HG03108 (cell line): ENCODE measurements around the gene RGS19.

Source experiments
- ATAC-seq: cut with Tn5 transposase; IDR thresholded peaks from one replicate; pipeline ENCODE4 v1.9.1; 2021; ENCODE audit warnings: moderate library complexity; ENCODE audit not compliant: unreplicated experiment

The RGS19 gene

GRCh38 chr20:64077876-64078551, 1.3 kb downstream of the RGS19 start:
- ATAC-seq: peak; percentile 29

DNA sequence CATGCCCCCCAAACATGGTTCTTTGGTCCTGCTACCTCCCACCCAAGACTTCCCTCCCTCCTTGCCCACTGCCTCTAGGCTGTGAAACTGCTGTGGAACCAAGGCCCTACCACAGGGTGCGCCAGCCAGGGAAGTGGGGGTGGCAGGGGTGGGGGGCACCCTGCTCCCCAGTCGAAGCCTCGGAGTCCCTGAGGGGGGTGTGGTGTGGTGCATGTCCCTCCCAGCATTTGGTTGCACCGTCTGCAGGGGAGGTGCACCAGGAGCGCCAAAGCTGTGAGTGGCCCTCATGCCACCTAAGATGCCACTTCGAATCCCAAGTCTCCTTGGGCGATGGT, 1.8 kb downstream of the RGS19 start:
- no peak for ATAC-seq

GRCh38 chr20:64077094-64077493, 2.2 kb downstream of the RGS19 start:
- ATAC-seq: no peak

- no peak for ATAC-seq
Measured at GRCh38 chr20:64076061-64076997, 3.0 kb downstream of the RGS19 start.

- no peak for ATAC-seq
Measured at GRCh38 chr20:64075556-64075955, 3.8 kb downstream of the RGS19 start.

DNA sequence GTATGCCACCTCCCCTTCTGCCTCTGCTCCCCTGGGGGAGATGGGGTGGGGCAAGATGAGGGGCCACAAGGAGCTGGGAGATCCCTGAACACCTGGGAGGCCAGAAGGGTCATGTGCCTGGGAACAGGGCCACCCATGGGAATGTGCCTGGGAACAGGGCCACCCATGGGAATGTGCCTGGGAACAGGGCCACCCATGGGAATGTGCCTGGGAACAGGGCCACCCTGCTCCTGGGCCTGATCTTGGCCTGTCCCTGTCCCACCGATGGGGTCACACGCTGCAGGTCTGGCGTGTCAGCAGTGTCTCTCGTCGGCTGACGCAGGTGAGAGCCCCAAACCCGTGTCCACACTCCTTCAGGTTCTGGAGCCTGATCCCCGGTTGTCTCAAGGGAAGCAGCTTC, 4.4 kb downstream of the RGS19 start:
- no peak for ATAC-seq

DNA sequence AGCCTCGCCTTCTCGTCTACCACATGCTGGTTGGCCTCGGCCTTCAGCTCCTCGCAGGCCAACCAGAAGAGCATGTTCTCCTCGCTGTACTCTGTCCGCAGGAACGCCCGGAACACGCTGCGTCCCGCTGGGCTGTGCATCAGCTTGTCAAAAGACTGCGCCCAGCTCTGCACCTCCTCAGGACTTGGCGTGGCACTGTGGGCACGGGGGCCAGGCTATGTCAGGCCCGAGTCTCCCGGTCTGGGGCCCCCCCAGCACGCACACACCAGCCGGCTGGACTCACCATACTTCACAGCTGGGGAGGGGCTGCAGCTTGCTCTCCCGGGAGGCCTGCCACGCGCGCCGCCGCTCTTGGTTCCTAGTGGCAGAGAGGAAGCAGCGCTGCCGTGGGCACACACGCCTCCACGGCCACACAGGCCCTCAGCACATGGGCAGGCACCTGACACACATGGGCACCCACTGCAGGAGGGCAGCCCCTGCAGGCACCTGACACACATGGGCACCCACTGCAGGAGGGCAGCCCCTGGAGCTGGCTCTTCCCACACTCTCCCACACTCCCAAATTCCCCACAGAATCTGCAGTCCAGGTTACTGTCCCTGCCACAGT, 5.0 kb downstream of the RGS19 start:
- ATAC-seq: no peak

DNA sequence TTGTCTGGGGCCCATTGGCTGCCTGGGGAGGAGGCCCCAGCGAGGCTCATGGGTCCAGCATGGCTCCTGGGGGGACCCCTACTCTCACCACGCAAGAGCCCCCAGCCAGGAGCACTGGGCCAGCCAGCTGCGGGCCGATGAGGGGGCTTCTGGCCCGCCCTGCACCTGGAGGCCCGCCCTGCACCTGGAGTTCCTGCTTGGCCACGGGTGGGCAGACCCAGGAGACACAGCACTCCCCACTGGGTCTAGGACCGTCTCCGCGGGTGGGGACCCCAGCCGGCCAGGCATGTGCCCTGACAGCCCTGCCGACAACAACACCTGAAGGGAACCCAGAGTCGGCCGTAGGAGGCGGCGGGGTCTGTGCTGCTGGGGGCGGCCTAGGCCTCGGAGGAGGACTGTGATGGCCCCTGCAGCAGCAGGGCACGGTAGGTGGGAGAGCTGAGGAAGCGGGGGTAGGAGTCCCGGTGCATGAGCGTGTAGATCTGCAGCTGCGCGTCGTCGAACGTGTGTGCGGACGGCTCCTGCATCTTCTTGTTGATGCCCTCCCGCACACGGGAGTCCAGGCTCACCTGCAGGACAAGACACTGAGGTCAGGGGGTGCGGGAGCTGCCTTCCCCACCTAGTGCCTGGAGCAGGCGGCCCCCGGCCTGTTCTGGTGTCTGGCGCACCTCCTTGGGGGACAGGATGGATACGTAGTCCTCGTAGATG, 5.7 kb downstream of the RGS19 start:
- no peak for ATAC-seq

DNA sequence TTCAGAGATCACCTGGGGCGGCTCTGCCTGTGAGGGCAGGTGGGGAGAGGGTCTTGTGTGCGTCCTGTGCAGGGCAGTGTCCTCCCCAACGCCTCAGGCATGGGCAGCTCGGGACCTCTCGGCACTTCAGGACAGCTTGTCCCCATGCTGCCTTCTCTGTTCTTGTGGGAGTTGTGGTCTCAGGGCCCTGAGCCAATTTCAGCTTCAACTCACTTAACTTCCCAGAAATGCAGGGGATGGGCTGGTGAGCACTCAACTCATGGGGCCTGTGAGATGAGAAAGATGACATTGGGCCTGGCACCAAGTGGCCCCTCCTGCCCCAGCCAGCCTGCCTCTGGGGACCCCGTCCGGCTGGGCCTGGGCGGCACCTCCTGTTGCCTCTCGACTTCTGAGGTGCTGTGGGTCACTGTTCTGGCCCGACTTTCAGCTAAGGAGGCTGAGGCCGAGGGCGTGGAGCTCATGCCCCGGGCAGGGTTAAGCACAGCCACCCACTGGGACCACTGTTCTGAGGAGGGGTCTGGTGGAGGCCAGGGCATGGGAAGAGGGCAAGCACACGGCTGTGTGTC, 6.7 kb downstream of the RGS19 start:
- ATAC-seq: no peak

DNA sequence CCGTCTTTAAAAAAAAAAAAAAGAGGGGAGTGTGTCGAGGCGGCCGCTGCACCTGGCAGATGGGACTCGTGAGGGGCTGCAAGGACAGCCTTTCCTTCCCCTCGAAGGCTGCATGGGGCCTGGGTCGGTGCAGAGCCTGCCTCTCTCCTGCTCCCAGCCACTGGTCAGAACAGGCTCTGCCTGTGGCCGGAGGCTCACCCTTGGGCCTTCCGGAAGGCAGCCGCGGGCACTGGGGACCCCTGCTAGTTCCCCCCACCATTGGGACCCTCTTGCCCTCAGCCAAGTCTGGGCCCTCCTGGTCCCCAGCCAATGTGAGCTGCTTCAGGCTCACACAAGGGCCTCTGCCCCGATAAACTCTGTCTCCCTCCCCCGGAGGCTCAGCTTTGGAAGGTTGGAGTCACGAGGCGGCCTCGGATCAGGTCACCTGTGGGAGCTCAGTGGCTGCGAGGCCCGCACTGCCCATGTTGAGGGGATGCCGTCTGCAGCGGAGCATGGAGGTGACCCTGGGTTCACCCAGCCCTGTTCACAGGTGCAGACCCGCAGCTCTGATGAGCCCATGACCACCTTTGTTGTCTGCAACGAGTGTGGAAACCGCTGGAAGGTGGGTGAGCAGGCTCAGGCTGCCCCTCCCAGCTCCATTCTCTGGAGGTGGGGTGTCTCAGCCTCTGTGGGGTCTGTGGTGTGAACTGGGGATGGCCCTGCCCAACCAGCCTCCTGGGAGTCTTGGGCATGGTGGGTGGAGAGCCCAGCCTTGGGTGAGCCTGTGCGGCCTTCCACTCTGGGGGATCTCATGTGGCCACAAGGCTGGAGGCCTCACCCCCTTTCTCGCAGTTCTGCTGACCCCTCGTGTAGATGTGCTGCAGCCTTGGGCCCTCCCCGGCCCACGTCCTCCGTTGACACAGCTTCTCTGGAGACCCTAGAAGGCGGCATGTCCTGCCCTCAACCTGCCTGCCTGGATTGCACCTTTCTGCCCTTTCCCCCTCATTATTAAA, 7.7 kb downstream of the RGS19 start:
- no peak for ATAC-seq

GRCh38 chr20:64070244-64070993, 8.9 kb downstream of the RGS19 start:
- no peak for ATAC-seq

- no peak for ATAC-seq
Measured at GRCh38 chr20:64069614-64070243, 9.6 kb downstream of the RGS19 start.

- no peak for ATAC-seq
Measured at GRCh38 chr20:64069209-64069613, 10.1 kb downstream of the RGS19 start.

- ATAC-seq: no peak
Measured at GRCh38 chr20:64068386-64069208, 10.7 kb downstream of the RGS19 start.

- no peak for ATAC-seq
Measured at GRCh38 chr20:64067733-64068307, 11.5 kb downstream of the RGS19 start.

DNA sequence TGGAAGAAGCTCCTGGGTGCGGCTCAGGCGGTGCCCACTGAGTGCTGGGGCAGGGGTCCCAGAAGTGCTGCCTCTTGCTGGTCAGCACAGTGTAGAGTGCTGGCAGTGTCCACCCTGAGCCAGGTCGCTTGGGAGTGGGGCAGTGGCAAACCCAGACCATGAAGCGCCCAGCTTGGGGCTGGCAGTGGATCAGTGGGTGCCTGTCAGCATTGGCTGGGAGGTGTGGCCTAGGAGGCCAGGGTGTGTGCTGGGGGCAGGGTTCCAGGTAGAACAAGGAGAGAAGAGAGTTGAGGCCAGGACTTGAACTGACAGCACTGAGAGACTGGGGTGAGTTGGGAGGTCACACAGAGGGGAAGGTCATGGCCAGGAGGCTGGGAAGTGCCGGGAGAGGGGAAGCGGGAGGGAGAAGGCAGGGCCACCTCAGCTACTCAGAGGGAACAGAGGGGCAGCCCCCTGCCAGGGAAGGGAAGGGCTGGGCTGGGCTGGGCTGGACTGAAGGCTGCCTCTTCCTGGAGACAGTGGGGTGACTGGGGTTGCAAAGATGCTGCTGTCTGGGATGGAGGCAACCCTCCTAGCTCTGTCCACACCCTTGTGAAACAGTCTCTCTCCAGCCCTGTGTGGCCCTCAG, 12.2 kb downstream of the RGS19 start:
- ATAC-seq: no peak

DNA sequence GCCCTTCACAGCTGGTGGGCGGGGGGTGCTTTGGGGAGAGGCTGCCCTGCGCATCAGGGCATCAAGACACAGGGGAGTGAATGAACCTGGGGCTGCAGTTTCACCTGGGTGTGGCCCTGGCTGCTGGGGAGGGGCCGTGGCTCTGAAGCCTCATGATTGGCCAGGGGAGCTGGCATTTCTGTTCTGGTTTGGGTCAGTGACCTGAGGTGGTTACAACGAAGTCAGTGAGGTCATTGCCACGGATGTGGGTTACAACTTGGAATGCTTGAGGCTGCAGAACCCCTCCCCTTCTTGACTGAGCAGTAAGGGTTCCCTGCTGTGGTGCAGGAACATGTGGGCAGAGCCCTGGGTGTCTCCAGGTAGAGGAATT, 13.4 kb downstream of the RGS19 start:
- peak; percentile 59 for ATAC-seq
